SK-N-SH (cell line): ENCODE measurements around the gene HIPK2. TPM values are rescaled to one million over a fixed set of nuclear protein-coding genes. Genes with fewer than 3 reads are reported as not detected.

Experiments used
- CTCF ChIA-PET: fragments of 300-600, 350-600 bp; formaldehyde crosslinking; extraction: SDS; loops from one replicate; lab custom pipeline; 2021; lab: Yijun Ruan, JAX
- POLR2A ChIA-PET: fragments of 350-600 bp; sonication (Branson Sonifier 250); formaldehyde crosslinking; extraction: SDS; loops from one replicate; lab custom pipeline; 2020; ENCODE audit warnings: antibody characterized with exemption, inconsistent platforms; lab: Yijun Ruan, JAX
- DNase-seq: peaks from one replicate; pipeline ENCODE4 v3.0.0; 2012
- H2AFZ ChIP-seq: fragments of 200-600 bp; sonication (generic); 2 replicates; pipeline ENCODE4 v1.8.1; 2016; ENCODE audit warnings: antibody characterized with exemption, mild to moderate bottlenecking, low read depth
- H3F3A ChIP-seq: fragments of 200-600 bp; sonication (generic); replicated peaks from 2 replicates; pipeline ENCODE3; 2016; ENCODE audit warnings: antibody characterized with exemption, mild to moderate bottlenecking; ENCODE audit not compliant: insufficient read depth
- H3K27ac ChIP-seq, 2 experiments: fragments of 200-500 bp in 1 of 2; fragments of 200-600 bp in 1 of 2; sonication (Bioruptor generic) in 1 of 2; sonication (generic), shearing (Covaris generic) in 1 of 2; 2 replicates each; pipeline versions ENCODE4 v1.5.1 to v1.6.1; 2014 to 2016; ENCODE audit warnings: low read depth in 2 of 2, inconsistent platforms in 1 of 2, low read length in 1 of 2, mild to moderate bottlenecking in 1 of 2, mixed read lengths in 1 of 2
- H3K27me3 ChIP-seq: fragments of 200-600 bp; sonication (generic), shearing (Covaris generic); 2 replicates; pipeline ENCODE4 v1.6.1; 2016; ENCODE audit warnings: mixed run types; ENCODE audit not compliant: insufficient read depth
- H3K36me3 ChIP-seq, 2 experiments: fragments of 200-500 bp in 1 of 2; fragments of 200-600 bp in 1 of 2; sonication (Bioruptor generic) in 1 of 2; sonication (generic) in 1 of 2; replicated peaks in 1 of 2; 2 replicates each; pipeline versions ENCODE3 to v1.5.1; 2014 to 2016; ENCODE audit warnings: low read length in 1 of 2, mild to moderate bottlenecking in 1 of 2; ENCODE audit not compliant: insufficient read depth in 2 of 2, control insufficient read depth in 1 of 2
- H3K4me1 ChIP-seq, 2 experiments: fragments of 200-500 bp in 1 of 2; fragments of 200-600 bp in 1 of 2; sonication (Bioruptor generic) in 1 of 2; sonication (generic), shearing (Covaris generic) in 1 of 2; 2 replicates each; pipeline versions ENCODE4 v1.5.1 to v1.6.1; 2014 to 2016; ENCODE audit warnings: low read depth in 1 of 2, low read length in 1 of 2, mixed run types in 1 of 2; ENCODE audit not compliant: insufficient read depth in 2 of 2, control insufficient read depth in 1 of 2
- H3K4me2 ChIP-seq: fragments of 200-600 bp; sonication (generic), shearing (Covaris generic); 2 replicates; pipeline ENCODE4 v1.6.1; 2017; ENCODE audit warnings: mixed run types
- H3K4me3 ChIP-seq, 2 experiments: fragments of 200-500 bp in 1 of 2; fragments of 200-600 bp in 1 of 2; sonication (Bioruptor generic) in 1 of 2; sonication (generic), shearing (Covaris generic) in 1 of 2; 2 replicates each; pipeline versions ENCODE4 v1.5.1 to v1.8.1; 2014 to 2016; ENCODE audit warnings: low read depth in 2 of 2, inconsistent platforms in 1 of 2, low read length in 1 of 2, mild to moderate bottlenecking in 1 of 2, mixed read lengths in 1 of 2, moderate library complexity in 1 of 2
- H3K79me2 ChIP-seq: fragments of 200-600 bp; sonication (generic); 2 replicates; pipeline ENCODE4 v1.8.1; 2017; ENCODE audit warnings: mild to moderate bottlenecking; ENCODE audit not compliant: insufficient read depth
- H3K9ac ChIP-seq: fragments of 200-600 bp; sonication (generic); 2 replicates; pipeline ENCODE4 v1.6.1; 2017; ENCODE audit warnings: mixed run types
- H3K9me2 ChIP-seq: fragments of 200-600 bp; sonication (generic); 2 replicates; pipeline ENCODE4 v1.6.1; 2017; ENCODE audit warnings: mixed run types
- H3K9me3 ChIP-seq: fragments of 200-600 bp; sonication (generic); 2 replicates; pipeline ENCODE4 v1.6.1; 2017; ENCODE audit warnings: mixed run types, mild to moderate bottlenecking, moderate library complexity
- H4K20me1 ChIP-seq: fragments of 200-600 bp; sonication (generic); 2 replicates; pipeline ENCODE4 v1.6.1; 2017; ENCODE audit warnings: mild to moderate bottlenecking, mixed run types; ENCODE audit not compliant: insufficient read depth
- EP300 ChIP-seq, 2 experiments: IDR thresholded peaks; 2 replicates each; pipeline versions ENCODE4 v1.4.0 to v1.6.1; 2012; ENCODE audit warnings: borderline replicate concordance in 1 of 2, low read depth in 1 of 2, low read length in 1 of 2
- FOXJ3 ChIP-seq: sonication (generic); formaldehyde crosslinking; IDR thresholded peaks from 2 replicates; pipeline ENCODE4 v1.5.1; 2020; ENCODE audit warnings: mild to moderate bottlenecking, missing genetic modification reagents
- FOXM1 ChIP-seq: IDR thresholded peaks from 2 replicates; pipeline ENCODE4 v1.4.0; 2012; ENCODE audit warnings: low read depth, mild to moderate bottlenecking
- IRF3 ChIP-seq: fragments of 150-350 bp; IDR thresholded peaks from 2 replicates; pipeline ENCODE4 v1.6.1; 2016; ENCODE audit warnings: mild to moderate bottlenecking, low read depth, low read length
- MAX ChIP-seq: IDR thresholded peaks from 2 replicates; pipeline ENCODE4 v1.4.0; 2012; ENCODE audit warnings: low read depth
- MEF2A ChIP-seq: IDR thresholded peaks from 2 replicates; pipeline ENCODE4 v1.4.0; 2012; ENCODE audit warnings: low read depth, borderline replicate concordance
- NFIC ChIP-seq: IDR thresholded peaks from 2 replicates; pipeline ENCODE4 v1.4.0; 2012; ENCODE audit warnings: borderline replicate concordance
- RCOR1 ChIP-seq: fragments of 150-350 bp; IDR thresholded peaks from 2 replicates; pipeline ENCODE4 v1.6.1; 2017; ENCODE audit warnings: antibody characterized with exemption, low read length
- RFX5 ChIP-seq: IDR thresholded peaks from 2 replicates; pipeline ENCODE4 v1.6.1; 2012; ENCODE audit warnings: mild to moderate bottlenecking, improper control_type of control experiment, low read length
- RXRA ChIP-seq: IDR thresholded peaks from 2 replicates; pipeline ENCODE4 v1.4.0; 2012; ENCODE audit warnings: low read depth, mild to moderate bottlenecking, borderline replicate concordance
- SMC3 ChIP-seq: IDR thresholded peaks from 2 replicates; pipeline ENCODE4 v1.6.1; 2012; ENCODE audit warnings: low read depth, low read length, improper control_type of control experiment
- TAF1 ChIP-seq: IDR thresholded peaks from 2 replicates; pipeline ENCODE4 v1.6.1; 2012; ENCODE audit warnings: low read depth, mild to moderate bottlenecking, low read length, moderate library complexity, borderline replicate concordance
- USF2 ChIP-seq: fragments of 150-350 bp; IDR thresholded peaks from 2 replicates; pipeline ENCODE4 v1.6.1; 2017; ENCODE audit warnings: antibody characterized with exemption, low read length, low read depth, borderline replicate concordance
- WGBS: methylation state at CpG from one replicate; pipeline ENCODE4 v1.1.6; 2017; ENCODE audit warnings: low lambda C conversion rate; 5-methylcytosine and 5-hydroxymethylcytosine counted together
- polyA plus RNA-seq, 3 experiments: library from polyadenylated mRNA; depleted of rRNA; stranded (reverse); fragments of >200 nt; gene quantifications; 2 replicates each; pipeline ENCODE4 v1.2.3, GENCODE V29; 2012

Gene HIPK2
- polyA plus RNA-seq, 1 of the 3 experiments (the other 2 are of a cell fraction) = 14.2 TPM

- peaks cover 99% of the 10 kb centered on the region for H4K20me1 ChIP-seq
- POLR2A ChIA-PET = no interaction called here
- 96% methylated on average over 13 of the region's 13 CpGs for WGBS
Measured at GRCh38 chr7:139747662-139748372, 30.0 kb downstream of the HIPK2 start.

GRCh38 chr7:139746652-139747051, 31.1 kb downstream of the HIPK2 start:
- TF ChIP-seq SMC3 = no peak
- no peak for TF ChIP-seq USF2
- TF ChIP-seq TAF1 = no peak
- TF ChIP-seq MAX = no peak
- no peak for TF ChIP-seq IRF3
- TF ChIP-seq FOXM1 = no peak
- no peak for TF ChIP-seq NFIC
- TF ChIP-seq FOXJ3 (CRISPR knock-in tag) = no peak
- TF ChIP-seq, all 33 proteins: peak for 0
- ChIA-PET CTCF (interaction anchor here (0.7 to 4.1 kb wide), 5 partner anchors 14 to 100 kb away, joined by 3 to 26 read pairs (median 3); no protein-coding TSS in a partner anchor), POLR2A (no interaction called here)
- Histone ChIP-seq H3K4me2 (no peak overlapping the region), H3K27ac (no peak overlapping the region; a peak in 1 of 4 replicates), H3K27me3 (no peaks in the 10 kb centered on the region), H2AFZ (no peak overlapping the region), H3K9me3 (no peaks in the 10 kb centered on the region), H3K9me2 (no peaks in the 10 kb centered on the region), H4K20me1 (peaks cover 99% of the 10 kb centered on the region), H3K4me1 (peaks cover 26 to 42% of the 10 kb centered on the region in 2 experiments; a peak in 3 of 4 replicates), H3K79me2 (peaks cover 98% of the 10 kb centered on the region), H3F3A (peaks cover 3% of the 10 kb centered on the region), H3K4me3 (no peak overlapping the region), H3K36me3 (peaks cover 4% of the 10 kb centered on the region in 2 experiments), H3K9ac (no peak overlapping the region)
- DNase-seq = no peak
- WGBS = 87% methylated on average over 8 of the region's 8 CpGs

More at GRCh38 chr7:139747662-139748372, 30.0 kb downstream of the HIPK2 start:
- H2AFZ ChIP-seq = no peak overlapping the region
- no peak overlapping the region for H3K4me3 ChIP-seq
- H3K4me2 ChIP-seq = no peak overlapping the region
- TF ChIP-seq FOXJ3 (CRISPR knock-in tag) = no peak
- TF ChIP-seq RFX5 = no peak
- TF ChIP-seq RXRA = no peak
- TF ChIP-seq FOXM1 = no peak
- TF ChIP-seq RCOR1 = no peak
- TF ChIP-seq MAX = no peak
- no peak for TF ChIP-seq MEF2A
- no peak for TF ChIP-seq EP300 (IDR thresholded peaks at IDR 0.05; ENCODE audit: borderline replicate concordance in 1 of 2, low read depth in 1 of 2, low read length in 1 of 2)
- peaks cover 24 to 44% of the 10 kb centered on the region in 2 experiments; a peak in 3 of 4 replicates for H3K4me1 ChIP-seq
- H3K9me3 ChIP-seq = no peaks in the 10 kb centered on the region
- peaks cover 0 to 4% of the 10 kb centered on the region in 2 experiments for H3K36me3 ChIP-seq
- no peaks in the 10 kb centered on the region for H3K27me3 ChIP-seq
- peaks cover 3% of the 10 kb centered on the region for H3F3A ChIP-seq
- no peak for DNase-seq
- CTCF ChIA-PET = interaction anchor here (0.8 to 4.1 kb wide), 4 partner anchors 10 to 101 kb away, joined by 3 to 26 read pairs (median 3); no protein-coding TSS in a partner anchor
- H3K9me2 ChIP-seq = no peaks in the 10 kb centered on the region
- H3K79me2 ChIP-seq = peaks cover 98% of the 10 kb centered on the region
- H3K9ac ChIP-seq = no peak overlapping the region
- no peak overlapping the region for H3K27ac ChIP-seq
